ENCODE measurements around the gene IQSEC1. TPM values are rescaled to one million over a fixed set of nuclear protein-coding genes. Genes with fewer than 3 reads are reported as not detected.

IQSEC1 gene
- total RNA-seq, 1 donor from 2014 or later, result 29.5 TPM

DNA sequence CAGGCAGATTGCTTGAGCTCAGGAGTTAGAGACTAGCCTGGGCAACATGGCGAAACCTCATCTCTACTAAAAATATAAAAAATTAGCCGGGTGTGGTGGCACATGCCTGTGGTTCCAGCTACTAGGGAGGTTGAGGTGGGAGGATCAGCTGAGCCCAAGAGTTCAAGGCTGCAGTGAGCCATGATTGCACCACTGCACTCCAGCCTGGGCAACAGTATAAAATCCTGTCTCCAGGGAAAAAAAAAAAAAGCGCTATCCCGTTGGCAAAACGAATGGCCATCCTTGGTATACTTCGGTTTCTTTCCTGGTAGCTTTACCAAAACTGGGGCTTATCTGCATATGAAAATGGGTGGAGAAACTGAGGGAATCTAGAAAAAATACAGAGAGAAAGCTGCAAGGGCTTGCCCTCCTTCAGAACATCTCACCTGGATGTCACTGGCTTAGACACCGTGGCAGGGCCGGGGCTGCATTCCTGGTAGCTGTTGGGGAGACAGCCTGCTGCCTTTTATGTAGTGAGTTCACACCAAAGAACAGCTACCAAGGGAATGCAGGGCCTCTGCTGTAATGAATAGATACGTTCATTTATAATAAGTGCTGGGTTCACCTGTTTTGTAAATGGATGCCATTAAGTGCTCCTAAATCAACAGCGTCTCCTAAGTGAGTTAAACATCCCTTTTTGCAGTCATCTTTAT, 96.0 kb downstream of the IQSEC1 start:
- Mint-ChIP-seq H3K4me1 (ENCODE audit: low read depth, unreplicated experiment) (peaks cover 3% of the 10 kb centered on the region), H3K4me3 (ENCODE audit: unreplicated experiment) (no peak overlapping the region), H3K27me3 (ENCODE audit: low read depth, unreplicated experiment) (peaks cover 5% of the 10 kb centered on the region), H3K9me3 (ENCODE audit: unreplicated experiment) (no peaks in the 10 kb centered on the region), H3K36me3 (ENCODE audit: low read depth, unreplicated experiment) (no peaks in the 10 kb centered on the region), H3K27ac (ENCODE audit: unreplicated experiment) (no peak overlapping the region)
- Histone ChIP-seq H3K4me2 (ENCODE audit: low read length) (no peak overlapping the region), H3K4me1 (ENCODE audit: insufficient read depth, low read length) (no peaks in the 10 kb centered on the region), H3K27me3 (ENCODE audit: insufficient read depth, low read length) (peaks cover 11% of the 10 kb centered on the region), H2AFZ (ENCODE audit: low read depth, low read length) (no peak overlapping the region), H4K20me1 (ENCODE audit: insufficient read depth, low read length) (peaks cover 16% of the 10 kb centered on the region), H3K27ac (ENCODE audit: low read depth, low read length) (no peak overlapping the region), H3K36me3 (ENCODE audit: insufficient read depth, low read length) (no peaks in the 10 kb centered on the region), H3K9me3 (ENCODE audit: insufficient read depth, low read depth, low read length) (no peaks in the 10 kb centered on the region), H3K4me3 (ENCODE audit: insufficient read depth, low read depth, low read length) (no peak overlapping the region), H3K9ac (ENCODE audit: low read length) (no peak overlapping the region), H3K79me2 (ENCODE audit: insufficient read depth, low read length) (no peaks in the 10 kb centered on the region)
- FAIRE-seq (no peak), DNase-seq (ENCODE audit: low read depth) (no peak)
- TF ChIP-seq, protein P1, sequence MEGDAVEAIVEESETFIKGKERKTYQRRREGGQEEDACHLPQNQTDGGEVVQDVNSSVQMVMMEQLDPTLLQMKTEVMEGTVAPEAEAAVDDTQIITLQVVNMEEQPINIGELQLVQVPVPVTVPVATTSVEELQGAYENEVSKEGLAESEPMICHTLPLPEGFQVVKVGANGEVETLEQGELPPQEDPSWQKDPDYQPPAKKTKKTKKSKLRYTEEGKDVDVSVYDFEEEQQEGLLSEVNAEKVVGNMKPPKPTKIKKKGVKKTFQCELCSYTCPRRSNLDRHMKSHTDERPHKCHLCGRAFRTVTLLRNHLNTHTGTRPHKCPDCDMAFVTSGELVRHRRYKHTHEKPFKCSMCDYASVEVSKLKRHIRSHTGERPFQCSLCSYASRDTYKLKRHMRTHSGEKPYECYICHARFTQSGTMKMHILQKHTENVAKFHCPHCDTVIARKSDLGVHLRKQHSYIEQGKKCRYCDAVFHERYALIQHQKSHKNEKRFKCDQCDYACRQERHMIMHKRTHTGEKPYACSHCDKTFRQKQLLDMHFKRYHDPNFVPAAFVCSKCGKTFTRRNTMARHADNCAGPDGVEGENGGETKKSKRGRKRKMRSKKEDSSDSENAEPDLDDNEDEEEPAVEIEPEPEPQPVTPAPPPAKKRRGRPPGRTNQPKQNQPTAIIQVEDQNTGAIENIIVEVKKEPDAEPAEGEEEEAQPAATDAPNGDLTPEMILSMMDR (IDR thresholded peaks at IDR 0.05; ENCODE audit: insufficient read depth, low read depth, low read length), result no peak
- TF ChIP-seq EZH2 (IDR thresholded peaks at IDR 0.05; ENCODE audit: insufficient read depth, low read length), result no peak

DNA sequence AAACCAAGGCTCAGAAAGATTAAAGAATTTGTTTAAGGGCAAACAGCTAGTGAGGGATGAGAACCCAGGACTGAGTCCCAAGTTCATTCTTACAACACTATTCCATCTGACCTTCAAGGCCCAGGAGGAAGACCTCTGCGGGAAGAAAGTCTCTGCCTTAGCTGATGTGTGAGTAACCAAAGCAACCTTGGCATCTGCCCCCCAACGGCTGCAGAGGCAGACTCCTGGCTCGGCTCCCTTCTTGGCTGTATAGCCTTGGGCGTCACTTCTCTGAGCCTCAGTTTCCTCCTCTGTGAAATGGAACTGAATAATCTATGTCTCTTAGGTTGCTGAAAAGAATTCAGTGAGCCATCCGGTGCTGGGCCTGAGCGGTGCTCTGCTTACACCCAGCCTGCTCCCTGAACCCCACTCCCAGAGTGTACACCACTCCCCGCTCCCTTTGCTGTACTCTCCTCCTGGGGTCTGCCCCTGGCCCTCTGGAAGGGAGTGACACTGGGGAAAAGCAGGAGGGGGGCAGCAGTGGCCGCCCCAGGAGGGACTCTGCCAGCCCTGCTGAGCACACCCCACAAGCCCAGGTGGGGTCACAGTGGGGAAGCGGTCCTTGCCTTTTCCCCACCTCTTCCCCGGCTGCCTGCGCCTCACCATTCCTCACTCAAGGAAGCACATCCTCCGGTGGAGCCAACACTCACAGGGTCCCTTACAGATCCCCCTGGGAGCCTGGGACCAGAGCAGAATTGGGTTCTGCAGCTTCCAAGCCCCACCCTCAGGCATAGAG, 97.3 kb downstream of the IQSEC1 start:
- H3K4me1 Mint-ChIP-seq (ENCODE audit: low read depth, unreplicated experiment), result peaks cover 3% of the 10 kb centered on the region
- Histone ChIP-seq H3K27ac (ENCODE audit: low read depth, low read length) (no peak overlapping the region), H3K9me3 (ENCODE audit: insufficient read depth, low read depth, low read length) (no peaks in the 10 kb centered on the region), H4K20me1 (ENCODE audit: insufficient read depth, low read length) (peaks cover 16% of the 10 kb centered on the region), H3K9ac (ENCODE audit: low read length) (no peak overlapping the region), H3K27me3 (ENCODE audit: insufficient read depth, low read length) (peaks cover 11% of the 10 kb centered on the region), H3K79me2 (ENCODE audit: insufficient read depth, low read length) (no peaks in the 10 kb centered on the region), H3K4me1 (ENCODE audit: insufficient read depth, low read length) (no peaks in the 10 kb centered on the region), H3K36me3 (ENCODE audit: insufficient read depth, low read length) (no peaks in the 10 kb centered on the region), H2AFZ (ENCODE audit: low read depth, low read length) (no peak overlapping the region), H3K4me3 (ENCODE audit: insufficient read depth, low read depth, low read length) (no peak overlapping the region), H3K4me2 (ENCODE audit: low read length) (no peak overlapping the region)
- no peaks in the 10 kb centered on the region for H3K9me3 Mint-ChIP-seq (ENCODE audit: unreplicated experiment)
- TF ChIP-seq, protein P1 (IDR thresholded peaks at IDR 0.05; ENCODE audit: insufficient read depth, low read depth, low read length), result no peak
- TF ChIP-seq EZH2 (IDR thresholded peaks at IDR 0.05; ENCODE audit: insufficient read depth, low read length), result no peak
- H3K27ac Mint-ChIP-seq (ENCODE audit: unreplicated experiment), result no peak overlapping the region
- H3K36me3 Mint-ChIP-seq (ENCODE audit: low read depth, unreplicated experiment), result no peaks in the 10 kb centered on the region
- peaks cover 7% of the 10 kb centered on the region for H3K27me3 Mint-ChIP-seq (ENCODE audit: low read depth, unreplicated experiment)
- no peak for DNase-seq (ENCODE audit: low read depth)
- FAIRE-seq, result no peak
- H3K4me3 Mint-ChIP-seq (ENCODE audit: unreplicated experiment), result no peak overlapping the region
